H1 (cell line): ENCODE data around the gene SRSF12.
"Not testable (repeated sequence)": the region's sequence is repeated elsewhere in the genome, so short reads cannot be mapped to it uniquely, and the experiment has no call there.

ENCODE experiments used
- ZNF274 ChIP-seq: IDR thresholded peaks from 2 replicates; pipeline ENCODE4 v1.7.0; 2012; ENCODE audit warnings: low read length, borderline replicate concordance; ENCODE audit errors: extremely low read depth
- TF ChIP-seq, protein P1 (sequence below): IDR thresholded peaks from 2 replicates; pipeline ENCODE4 v1.6.1; 2012; ENCODE audit warnings: inconsistent platforms
- TF ChIP-seq, protein P2 (sequence below), 3 experiments: IDR thresholded peaks; 1 replicate in 2 of 3; 2 replicates in 1 of 3; pipeline versions ENCODE4 v1.5.1 to v1.6.1; 2011; ENCODE audit warnings: low read length in 3 of 3, mild to moderate bottlenecking in 3 of 3, inconsistent platforms in 2 of 3, low read depth in 1 of 3, moderate library complexity in 1 of 3; ENCODE audit not compliant: insufficient read depth in 1 of 3; ENCODE audit errors: control extremely low read depth in 1 of 3

DNA sequence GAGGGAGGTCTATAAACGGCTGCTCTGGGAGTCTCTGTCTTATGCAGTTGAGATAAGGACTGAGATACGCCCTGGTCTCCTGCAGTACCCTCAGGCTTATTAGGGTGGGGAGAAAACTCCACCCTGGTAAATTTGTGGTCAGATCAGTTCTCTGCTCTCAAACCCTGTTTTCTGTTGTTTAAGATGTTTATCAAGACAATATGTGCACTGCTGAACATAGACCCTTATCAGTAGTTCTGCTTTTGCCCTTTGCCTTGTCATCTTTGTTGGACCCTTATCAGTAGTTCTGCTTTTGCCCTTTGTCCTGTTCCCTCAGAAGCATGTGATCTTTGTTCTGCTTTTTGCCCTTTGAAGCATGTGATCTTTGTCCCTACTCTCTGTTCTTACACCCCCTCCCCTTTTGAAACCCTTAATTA lies 10.4 kb upstream of the SRSF12 start:
- TF ChIP-seq, protein P1, sequence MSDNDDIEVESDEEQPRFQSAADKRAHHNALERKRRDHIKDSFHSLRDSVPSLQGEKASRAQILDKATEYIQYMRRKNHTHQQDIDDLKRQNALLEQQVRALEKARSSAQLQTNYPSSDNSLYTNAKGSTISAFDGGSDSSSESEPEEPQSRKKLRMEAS: not testable (repeated sequence)
- TF ChIP-seq ZNF274: not testable (repeated sequence)
- TF ChIP-seq, protein P2, sequence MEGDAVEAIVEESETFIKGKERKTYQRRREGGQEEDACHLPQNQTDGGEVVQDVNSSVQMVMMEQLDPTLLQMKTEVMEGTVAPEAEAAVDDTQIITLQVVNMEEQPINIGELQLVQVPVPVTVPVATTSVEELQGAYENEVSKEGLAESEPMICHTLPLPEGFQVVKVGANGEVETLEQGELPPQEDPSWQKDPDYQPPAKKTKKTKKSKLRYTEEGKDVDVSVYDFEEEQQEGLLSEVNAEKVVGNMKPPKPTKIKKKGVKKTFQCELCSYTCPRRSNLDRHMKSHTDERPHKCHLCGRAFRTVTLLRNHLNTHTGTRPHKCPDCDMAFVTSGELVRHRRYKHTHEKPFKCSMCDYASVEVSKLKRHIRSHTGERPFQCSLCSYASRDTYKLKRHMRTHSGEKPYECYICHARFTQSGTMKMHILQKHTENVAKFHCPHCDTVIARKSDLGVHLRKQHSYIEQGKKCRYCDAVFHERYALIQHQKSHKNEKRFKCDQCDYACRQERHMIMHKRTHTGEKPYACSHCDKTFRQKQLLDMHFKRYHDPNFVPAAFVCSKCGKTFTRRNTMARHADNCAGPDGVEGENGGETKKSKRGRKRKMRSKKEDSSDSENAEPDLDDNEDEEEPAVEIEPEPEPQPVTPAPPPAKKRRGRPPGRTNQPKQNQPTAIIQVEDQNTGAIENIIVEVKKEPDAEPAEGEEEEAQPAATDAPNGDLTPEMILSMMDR (IDR thresholded peaks at IDR 0.05; ENCODE audit: control extremely low read depth in 1 of 3, insufficient read depth in 1 of 3, low read depth in 1 of 3, low read length in 3 of 3): not testable (repeated sequence)
